Tibial nerve (tissue), 4 donors: ENCODE data around the gene INTS6L. TPM values are rescaled to one million over a fixed set of nuclear protein-coding genes. Genes with fewer than 3 reads are reported as not detected.
A peak's percentile ranks its signal among the peaks of the same experiment; 100 is the strongest.
"Not testable (repeated sequence)": the region's sequence is repeated elsewhere in the genome, so short reads cannot be mapped to it uniquely, and the experiment has no call there.

ENCODE experiments used
- DNase-seq, 2 donors: peaks; one replicate each; pipeline ENCODE4 v3.0.0-alpha.2; 2019; ENCODE audit warnings: low spot score in 2 of 2
- H3K27ac ChIP-seq, 4 donors: fragments of 200-600 bp; sonication (generic) in 3 of 4; one replicate each; pipeline ENCODE4 v1.5.1; 2017 to 2019; ENCODE audit warnings: mild to moderate bottlenecking in 1 of 4
- H3K27me3 ChIP-seq, 2 donors: fragments of 200-600 bp; sonication (generic) in 1 of 2; one replicate each; pipeline versions ENCODE4 v1.5.1 to v1.6.0; 2017 to 2019
- H3K36me3 ChIP-seq, 3 donors: fragments of 200-600 bp; sonication (generic); one replicate each; pipeline ENCODE4 v1.5.1; 2018 to 2019
- H3K4me1 ChIP-seq, 4 donors: fragments of 200-600 bp; sonication (generic) in 3 of 4; one replicate each; pipeline ENCODE4 v1.5.1; 2017 to 2019
- H3K4me3 ChIP-seq, 4 donors: fragments of 200-600 bp; sonication (generic) in 3 of 4; one replicate each; pipeline ENCODE4 v1.5.1; 2017 to 2019; ENCODE audit warnings: mild to moderate bottlenecking in 1 of 4, moderate library complexity in 1 of 4
- H3K9me3 ChIP-seq, 4 donors: fragments of 200-600 bp; sonication (generic) in 3 of 4; one replicate each; pipeline ENCODE4 v1.5.1; 2017 to 2019
- EP300 ChIP-seq, 2 donors: sonication (generic); formaldehyde crosslinking; IDR thresholded peaks; one replicate each; pipeline ENCODE4 v1.6.1; 2017; ENCODE audit warnings: antibody characterized with exemption in 2 of 2, mild to moderate bottlenecking in 1 of 2
- POLR2A ChIP-seq, 2 donors: fragments of 450-650 bp; IDR thresholded peaks; one replicate each; pipeline ENCODE4 v1.6.1; 2017; ENCODE audit warnings: antibody characterized with exemption in 2 of 2, mild to moderate bottlenecking in 2 of 2, moderate library complexity in 2 of 2
- WGBS, 2 donors: methylation state at CpG; one replicate each; pipeline ENCODE4 v1.1.5; 2018; 5-methylcytosine and 5-hydroxymethylcytosine counted together
- total RNA-seq, 4 donors: library from RNA; depleted of rRNA; stranded (reverse); fragments of >200 nt; gene quantifications; one replicate each; pipeline ENCODE4 v1.1.0, GENCODE V29; 2016
- TF ChIP-seq, protein P1 (sequence below), 5 experiments: fragments of 200-600 bp in 3 of 5; fragments of 450-650 bp in 2 of 5; sonication (generic) in 3 of 5; IDR thresholded peaks; one replicate each; pipeline ENCODE4 v1.5.1; 2016 to 2019; ENCODE audit warnings: antibody characterized with exemption in 5 of 5, mild to moderate bottlenecking in 3 of 5, moderate library complexity in 2 of 5

Gene INTS6L
- total RNA-seq, 4 donors from 2014 or later, result 12.1 to 34.3 (median 13.9) TPM

DNA sequence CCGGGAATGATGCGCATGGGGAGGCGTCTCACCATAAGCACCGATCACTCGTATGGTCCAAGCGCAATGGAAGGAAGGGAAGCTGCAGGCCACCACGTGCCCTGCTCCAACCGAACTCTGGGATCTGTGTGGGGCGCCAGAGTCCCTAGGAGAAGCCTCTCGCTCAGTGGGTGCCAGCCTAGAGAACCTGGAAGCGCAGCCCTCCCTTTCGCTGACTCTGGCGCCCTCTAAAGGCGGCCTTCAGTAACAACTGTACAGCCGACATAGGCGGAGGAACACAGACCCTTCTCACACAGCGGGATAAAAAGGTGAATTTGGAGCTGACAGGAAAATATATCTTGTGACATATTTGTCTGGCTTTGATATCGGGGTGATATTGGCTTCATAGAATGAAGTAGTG is 76.0 kb downstream of the INTS6L start:
- WGBS, 2 donors, result 58 to 78% methylated on average over 8 to 18 of the region's 18 CpGs
- no peak for DNase-seq
- TF ChIP-seq, protein P1, sequence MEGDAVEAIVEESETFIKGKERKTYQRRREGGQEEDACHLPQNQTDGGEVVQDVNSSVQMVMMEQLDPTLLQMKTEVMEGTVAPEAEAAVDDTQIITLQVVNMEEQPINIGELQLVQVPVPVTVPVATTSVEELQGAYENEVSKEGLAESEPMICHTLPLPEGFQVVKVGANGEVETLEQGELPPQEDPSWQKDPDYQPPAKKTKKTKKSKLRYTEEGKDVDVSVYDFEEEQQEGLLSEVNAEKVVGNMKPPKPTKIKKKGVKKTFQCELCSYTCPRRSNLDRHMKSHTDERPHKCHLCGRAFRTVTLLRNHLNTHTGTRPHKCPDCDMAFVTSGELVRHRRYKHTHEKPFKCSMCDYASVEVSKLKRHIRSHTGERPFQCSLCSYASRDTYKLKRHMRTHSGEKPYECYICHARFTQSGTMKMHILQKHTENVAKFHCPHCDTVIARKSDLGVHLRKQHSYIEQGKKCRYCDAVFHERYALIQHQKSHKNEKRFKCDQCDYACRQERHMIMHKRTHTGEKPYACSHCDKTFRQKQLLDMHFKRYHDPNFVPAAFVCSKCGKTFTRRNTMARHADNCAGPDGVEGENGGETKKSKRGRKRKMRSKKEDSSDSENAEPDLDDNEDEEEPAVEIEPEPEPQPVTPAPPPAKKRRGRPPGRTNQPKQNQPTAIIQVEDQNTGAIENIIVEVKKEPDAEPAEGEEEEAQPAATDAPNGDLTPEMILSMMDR (IDR thresholded peaks at IDR 0.05), result peak in 4 of 5 experiments; percentile 12 to 24 (median 21)
- TF ChIP-seq POLR2A (IDR thresholded peaks at IDR 0.05), result no peak

DNA sequence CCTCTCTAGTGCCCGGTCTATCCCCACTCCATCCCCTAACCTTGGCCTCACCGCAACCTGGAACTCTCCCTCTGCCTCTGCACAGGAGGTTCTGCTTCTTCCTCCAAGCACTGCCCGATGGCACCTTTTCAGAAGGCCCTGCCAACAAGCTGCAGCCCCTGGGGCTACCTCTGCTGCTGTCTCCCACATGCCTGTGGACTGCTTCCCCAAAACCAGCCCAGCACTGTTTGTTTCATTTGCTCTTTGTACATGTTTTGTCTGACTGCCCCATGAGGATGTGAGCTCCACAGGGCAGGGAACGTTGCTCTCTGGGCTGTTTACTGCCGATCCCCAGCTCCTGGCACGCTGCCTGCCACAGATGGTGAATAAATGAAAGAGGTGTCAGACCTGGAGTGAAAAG is 85.4 kb downstream of the INTS6L start:
- no peak overlapping the region for H3K4me3 ChIP-seq
- H3K4me1 ChIP-seq, result no peaks in the 10 kb centered on the region
- TF ChIP-seq, protein P1 (IDR thresholded peaks at IDR 0.05), result no peak
- TF ChIP-seq POLR2A (IDR thresholded peaks at IDR 0.05) (no peak), EP300 (IDR thresholded peaks at IDR 0.05) (no peak)
- no peaks in the 10 kb centered on the region for H3K36me3 ChIP-seq
- no peaks in the 10 kb centered on the region for H3K27me3 ChIP-seq
- H3K27ac ChIP-seq, result no peak overlapping the region
- 68 to 81% methylated on average over 6 of the region's 6 CpGs for WGBS, 2 donors
- no peak for DNase-seq
- H3K9me3 ChIP-seq, result no peaks in the 10 kb centered on the region

More for the DNA sequence above, 76.0 kb downstream of the INTS6L start:
- no peaks in the 10 kb centered on the region for H3K9me3 ChIP-seq
- no peaks in the 10 kb centered on the region for H3K36me3 ChIP-seq
- no peak overlapping the region for H3K4me3 ChIP-seq
- no peak overlapping the region for H3K27ac ChIP-seq
- no peaks in the 10 kb centered on the region for H3K27me3 ChIP-seq
- no peaks in the 10 kb centered on the region for H3K4me1 ChIP-seq

DNA sequence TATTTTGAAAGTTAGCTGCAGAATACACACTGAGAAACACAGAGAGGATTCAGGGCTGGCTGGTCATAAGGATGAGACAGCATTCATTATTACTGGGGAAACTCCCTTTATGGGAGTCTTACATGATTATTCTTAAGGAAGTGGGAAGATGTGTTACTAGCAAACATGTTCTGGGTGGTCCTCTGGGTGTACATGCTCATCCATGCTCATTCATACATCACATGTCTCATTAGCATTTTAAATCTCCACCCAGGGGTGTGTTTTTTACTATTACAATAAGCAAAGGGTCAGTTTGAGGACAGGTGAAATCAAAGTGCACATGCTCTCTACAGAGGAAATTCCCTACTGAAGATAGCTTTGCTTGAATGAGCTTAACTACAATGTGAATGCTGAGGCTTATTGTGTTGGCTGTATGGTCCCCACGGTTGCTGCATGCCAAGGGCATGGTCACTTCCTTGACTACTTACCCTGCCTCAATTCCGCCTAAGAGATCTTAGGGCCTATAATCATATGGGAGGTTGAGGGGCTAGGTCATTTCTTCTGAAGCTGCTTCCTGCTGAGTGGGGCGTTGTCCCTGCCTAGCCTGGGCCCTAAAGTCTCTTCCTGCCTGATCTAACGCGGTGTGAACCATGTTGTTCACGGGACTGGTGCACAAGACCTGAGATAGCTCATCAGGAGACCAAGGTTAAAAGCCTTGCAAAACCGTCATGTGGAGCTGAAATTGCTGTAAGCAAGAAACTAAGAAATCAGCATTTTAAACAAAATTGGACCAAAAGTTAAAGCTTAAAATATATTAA is 104.1 kb downstream of the INTS6L start:
- H3K4me1 ChIP-seq, H3K27me3 ChIP-seq, H3K27ac ChIP-seq, H3K36me3 ChIP-seq, H3K9me3 ChIP-seq, H3K4me3 ChIP-seq, DNase-seq: not testable (repeated sequence)
- WGBS, 2 donors, result 67 to 69% methylated on average over 7 of the region's 7 CpGs

DNA sequence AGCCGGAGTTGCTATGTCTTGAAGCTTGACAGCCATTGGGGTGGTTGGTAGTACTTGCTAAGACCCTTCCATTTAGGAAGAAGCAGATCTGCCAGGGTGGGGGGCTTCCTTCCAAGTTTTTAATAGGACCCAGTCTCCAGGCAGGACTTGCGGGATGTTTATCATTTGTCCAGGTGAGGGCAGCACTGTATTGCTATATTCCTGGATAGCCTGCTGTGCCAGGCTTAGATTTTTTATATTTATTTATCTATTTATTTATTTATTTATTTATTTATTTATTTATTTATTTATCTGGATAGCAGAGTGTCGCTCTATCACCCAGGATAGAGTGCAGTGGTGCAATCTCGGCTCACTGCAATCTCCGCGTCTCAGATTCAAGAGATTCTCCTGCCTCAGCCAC is 105.5 kb downstream of the INTS6L start:
- Histone ChIP-seq H3K36me3 (no peaks in the 10 kb centered on the region), H3K27ac (no peak overlapping the region), H3K4me1 (no peaks in the 10 kb centered on the region), H3K27me3 (peaks cover 0 to 6% of the 10 kb centered on the region in 2 donors), H3K4me3 (no peak overlapping the region), H3K9me3 (no peaks in the 10 kb centered on the region)
- WGBS, 2 donors, result 82 to 88% methylated on average over 5 to 6 of the region's 6 CpGs
- TF ChIP-seq, protein P1 (IDR thresholded peaks at IDR 0.05), result no peak
- TF ChIP-seq EP300 (IDR thresholded peaks at IDR 0.05), result no peak
- no peak for TF ChIP-seq POLR2A (IDR thresholded peaks at IDR 0.05)
- no peak for DNase-seq

DNA sequence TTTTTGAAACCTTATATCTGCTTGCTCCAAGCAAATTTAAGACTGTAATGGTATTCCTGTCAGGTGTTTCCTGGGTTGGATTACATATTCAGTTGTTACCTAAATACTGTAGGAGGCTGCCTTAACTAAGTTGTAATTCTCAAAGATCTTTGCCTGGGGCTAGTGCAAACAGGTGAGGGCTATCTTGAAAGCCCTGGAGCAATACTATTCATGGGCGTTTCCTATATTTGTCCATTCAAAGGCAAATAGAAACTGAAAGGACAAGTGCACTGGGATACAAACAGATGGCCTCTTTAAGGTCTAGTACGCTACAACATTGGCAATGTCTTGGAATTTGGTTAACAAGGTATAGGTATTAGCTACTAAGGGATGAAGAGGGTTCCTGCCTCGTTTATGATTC is 108.9 kb downstream of the INTS6L start:
- Histone ChIP-seq H3K27me3 (peaks cover 0 to 6% of the 10 kb centered on the region in 2 donors), H3K4me3 (no peak overlapping the region), H3K36me3 (no peaks in the 10 kb centered on the region), H3K4me1 (no peaks in the 10 kb centered on the region), H3K27ac (no peak overlapping the region), H3K9me3 (no peaks in the 10 kb centered on the region)
- WGBS, 2 donors, result 57 to 83% methylated on average over 3 of the region's 3 CpGs
- no peak for DNase-seq
- TF ChIP-seq, protein P1 (IDR thresholded peaks at IDR 0.05), result no peak
- TF ChIP-seq EP300 (IDR thresholded peaks at IDR 0.05) (no peak), POLR2A (IDR thresholded peaks at IDR 0.05) (no peak)

Other genes with a start within 250 kb of the INTS6L start
- not detected for gene ETDC, start 211.2 kb upstream of the INTS6L start, total RNA-seq
- gene ZNF75D, start 176.6 kb upstream of the INTS6L start, total RNA-seq, result 10 to 100 TPM in 3 of 4 donors, 1 to 10 TPM in 1; 7.6 to 11.8 (median 10.9) TPM
- gene ZNF449, start 175.9 kb upstream of the INTS6L start, total RNA-seq, result 10 to 100 TPM in 3 of 4 donors, 1 to 10 TPM in 1; 8.2 to 13.2 (median 11.8) TPM
- gene SMIM10L2A, start 98.7 kb upstream of the INTS6L start, total RNA-seq, result 1 to 10 TPM in 3 of 4 donors, under 1 TPM in 1; 0.78 to 3.5 (median 1.5) TPM
- gene CT45A1, start 193.0 kb downstream of the INTS6L start, total RNA-seq, result not detected
- gene CT45A3, start 247.5 kb downstream of the INTS6L start, total RNA-seq, result not detected